HG02973 (cell line): Measurements from ENCODE around the gene DAB1.

Experiments
- ATAC-seq: cut with Tn5 transposase; IDR thresholded peaks from one replicate; pipeline ENCODE4 v1.9.1; 2021; ENCODE audit warnings: moderate library complexity; ENCODE audit not compliant: unreplicated experiment

Gene DAB1

DNA sequence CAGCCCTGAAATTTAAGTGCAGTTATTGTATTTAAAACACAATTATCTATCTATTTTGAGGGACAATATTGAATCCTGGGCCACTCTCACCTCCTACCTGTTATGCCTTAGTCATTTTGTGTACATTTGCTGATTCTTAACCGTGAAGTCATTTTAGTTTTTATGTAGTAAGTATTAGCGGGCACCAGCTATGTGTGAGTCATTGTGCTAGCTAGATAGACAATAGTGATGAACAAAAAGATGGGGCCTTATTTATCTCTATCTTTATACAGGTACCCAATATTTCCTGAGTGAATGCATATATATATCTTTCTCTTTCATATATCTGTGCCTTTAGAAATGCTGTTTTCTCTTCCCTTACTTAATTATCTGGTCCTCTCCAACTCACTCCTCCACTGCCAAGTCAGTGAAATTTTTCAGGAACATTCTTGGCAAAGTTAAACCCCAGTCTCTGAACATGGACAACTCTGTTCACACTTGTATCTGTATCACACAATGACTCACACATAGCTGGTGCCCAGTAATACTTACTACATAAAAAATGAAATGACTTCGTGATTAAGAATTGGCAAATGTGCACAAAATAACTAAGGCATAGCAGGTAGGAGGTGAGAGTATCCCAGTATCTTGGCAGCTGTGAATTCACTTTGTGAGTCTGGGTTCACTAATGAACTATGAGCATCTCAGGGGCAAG lies 292.0 kb downstream of the DAB1 start:
- no peak for ATAC-seq

DNA sequence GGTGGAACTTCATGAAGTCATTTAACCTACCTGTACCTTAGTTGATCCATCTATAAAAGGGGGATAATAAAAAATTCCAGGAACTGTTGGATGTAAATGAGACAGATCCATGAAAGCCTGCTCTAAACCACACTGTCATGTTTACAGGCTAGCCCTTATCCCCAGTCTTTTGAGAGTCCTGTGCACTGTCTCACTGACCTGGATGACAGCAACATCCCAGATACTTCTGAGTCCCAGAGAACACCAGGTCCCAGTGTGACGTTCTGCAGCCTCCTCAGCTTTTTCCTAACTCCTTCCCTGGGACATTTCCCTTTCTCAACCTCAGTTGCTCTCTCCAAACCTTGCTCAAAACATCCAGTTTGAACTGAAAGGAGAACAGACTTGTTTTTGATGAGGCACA lies 292.6 kb downstream of the DAB1 start:
- ATAC-seq: no peak

DNA sequence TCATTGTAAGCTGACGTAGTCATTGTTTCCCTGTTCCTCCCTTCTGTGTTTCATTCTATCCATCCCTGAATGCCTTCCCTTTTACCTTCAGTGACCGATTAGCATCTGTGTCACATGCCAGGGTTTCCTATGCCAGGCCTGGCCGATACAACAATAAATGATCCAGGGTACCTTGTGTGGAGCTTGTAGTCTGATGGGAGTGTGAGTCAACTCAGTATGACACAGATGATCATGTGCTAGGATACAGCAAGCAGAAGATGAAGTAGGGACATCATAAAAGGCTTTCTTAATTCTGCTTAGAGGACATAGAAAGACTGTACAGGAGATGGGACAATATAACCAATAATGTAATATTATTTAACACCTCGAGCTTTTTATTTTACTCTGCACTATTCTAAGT lies 294.0 kb downstream of the DAB1 start:
- no peak for ATAC-seq

DNA sequence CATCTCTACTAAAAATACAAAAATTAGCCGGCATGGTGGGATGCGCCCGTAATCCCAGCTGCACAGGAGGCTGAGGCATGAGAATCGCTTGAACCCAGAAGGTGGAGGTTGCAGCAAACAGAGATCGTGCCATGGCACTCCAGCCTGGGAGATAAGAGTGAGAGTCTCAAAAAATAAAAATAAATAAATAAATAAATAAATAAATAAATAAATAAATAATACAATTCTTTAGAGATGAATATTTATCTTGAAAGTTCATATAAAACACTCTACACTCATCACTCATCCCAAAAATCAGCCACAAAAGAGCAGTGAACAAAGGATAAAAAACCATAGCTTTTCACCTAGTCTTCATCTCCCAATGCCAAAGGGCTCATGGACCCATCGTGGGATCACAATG lies 295.9 kb downstream of the DAB1 start:
- no peak for ATAC-seq

- ATAC-seq: no peak
These were observed 299.0 kb downstream of the DAB1 start for GRCh38 chr1:57124768-57125446.

DNA sequence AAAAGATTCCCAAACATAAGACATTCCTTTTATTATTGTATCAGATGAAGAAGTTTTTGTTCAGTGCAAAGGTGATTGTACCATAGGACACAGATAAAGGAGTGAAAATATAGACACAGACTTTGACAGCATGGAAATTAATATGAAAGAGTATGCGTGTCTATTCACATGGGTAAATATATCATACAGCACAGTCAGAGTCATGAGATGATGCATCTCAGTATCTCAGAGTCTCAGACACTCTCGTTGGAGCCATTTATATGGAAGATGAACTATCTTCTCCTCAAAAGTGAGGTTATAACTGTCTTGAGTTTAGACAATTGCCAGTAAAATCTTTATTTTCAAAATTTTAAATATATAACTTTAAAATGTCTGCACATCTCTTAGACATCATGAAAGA lies 299.7 kb downstream of the DAB1 start:
- ATAC-seq: no peak

GRCh38 chr1:57122031-57122430 lies 301.8 kb downstream of the DAB1 start:
- ATAC-seq: no peak

GRCh38 chr1:57118948-57119603 lies 304.8 kb downstream of the DAB1 start:
- ATAC-seq: no peak

DNA sequence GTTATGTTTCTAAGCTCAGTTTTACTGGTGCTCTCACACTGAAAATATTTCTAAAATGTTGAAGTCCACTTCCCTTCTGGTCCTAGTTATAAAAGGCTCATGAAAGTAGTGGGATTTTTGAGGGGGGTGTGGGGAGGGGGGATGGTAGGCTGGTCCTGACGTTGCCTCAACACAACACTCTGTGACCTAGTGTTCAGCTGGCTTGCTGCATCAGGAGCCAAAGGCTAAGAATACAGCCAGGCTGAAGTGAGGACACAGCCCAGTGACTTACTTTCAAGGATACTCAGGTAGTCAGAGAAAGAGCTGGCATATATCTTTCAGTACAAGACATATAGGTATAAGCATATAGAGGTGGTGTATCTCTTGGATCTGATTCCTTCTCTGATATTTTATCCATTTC lies 306.1 kb downstream of the DAB1 start:
- ATAC-seq: no peak

DNA sequence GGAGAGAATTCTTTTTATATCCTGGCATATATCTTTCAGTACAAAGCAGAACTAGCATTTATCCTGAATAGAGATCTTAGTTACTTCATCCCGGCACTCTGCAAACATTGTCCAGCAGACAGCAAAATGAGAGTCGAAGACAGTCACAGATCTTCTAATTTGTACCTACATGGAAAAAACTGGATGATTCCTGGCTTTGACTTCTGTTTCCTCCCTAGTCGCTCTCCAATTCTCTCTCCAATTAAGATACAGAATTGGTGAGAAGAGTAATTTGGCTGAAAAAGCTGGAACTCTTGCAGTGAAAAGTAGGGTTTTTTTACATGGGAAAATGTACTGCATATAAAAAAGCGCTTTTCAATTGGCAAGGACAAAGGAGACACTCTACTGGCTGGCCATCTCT lies 307.0 kb downstream of the DAB1 start:
- no peak for ATAC-seq

DNA sequence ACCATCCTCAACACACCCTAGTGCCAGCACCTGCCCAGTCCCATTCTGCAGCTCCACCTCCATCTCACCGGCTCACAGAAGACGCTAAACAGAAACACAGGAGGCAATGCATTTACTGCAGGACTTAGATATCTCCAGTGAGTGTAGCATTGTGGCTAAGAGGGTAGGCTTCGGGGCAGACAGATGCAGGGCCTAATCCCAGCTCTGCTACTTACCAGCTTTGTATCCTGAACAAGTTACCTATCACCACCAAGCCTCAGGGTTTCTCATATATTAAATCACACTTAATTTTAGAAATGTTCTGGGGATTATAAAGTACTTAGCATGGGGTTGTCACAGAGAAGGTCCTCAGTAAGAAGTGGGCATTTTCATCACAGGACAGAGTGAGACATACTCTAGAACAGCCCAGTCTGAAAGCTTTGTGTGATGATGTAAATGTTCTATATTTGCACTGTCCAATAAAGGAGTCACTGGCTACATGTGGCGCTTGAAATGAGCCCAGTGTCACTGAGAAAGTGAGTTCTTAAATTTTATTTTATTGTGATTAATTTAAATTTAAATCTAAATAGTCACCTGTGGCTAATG lies 308.7 kb downstream of the DAB1 start:
- no peak for ATAC-seq

DNA sequence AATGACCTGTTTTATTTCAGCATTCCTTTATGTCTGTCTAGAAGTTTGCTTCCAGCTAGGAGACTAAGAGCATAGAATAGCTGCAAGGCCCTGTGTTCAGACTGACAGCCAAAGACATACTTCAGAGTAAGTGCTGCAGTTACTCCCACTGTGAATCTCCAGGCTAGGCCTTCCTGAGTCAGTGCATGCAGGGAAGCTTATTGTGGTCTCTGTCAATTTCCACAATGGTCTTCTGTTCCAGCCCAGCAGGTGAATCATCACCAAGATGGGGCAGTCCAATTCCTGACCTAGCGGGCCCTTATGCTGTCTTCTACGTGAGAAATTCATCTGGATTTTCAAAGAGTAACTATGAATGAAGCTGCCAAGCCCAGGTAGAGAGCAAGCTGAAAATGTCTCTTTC lies 311.7 kb downstream of the DAB1 start:
- no peak for ATAC-seq

DNA sequence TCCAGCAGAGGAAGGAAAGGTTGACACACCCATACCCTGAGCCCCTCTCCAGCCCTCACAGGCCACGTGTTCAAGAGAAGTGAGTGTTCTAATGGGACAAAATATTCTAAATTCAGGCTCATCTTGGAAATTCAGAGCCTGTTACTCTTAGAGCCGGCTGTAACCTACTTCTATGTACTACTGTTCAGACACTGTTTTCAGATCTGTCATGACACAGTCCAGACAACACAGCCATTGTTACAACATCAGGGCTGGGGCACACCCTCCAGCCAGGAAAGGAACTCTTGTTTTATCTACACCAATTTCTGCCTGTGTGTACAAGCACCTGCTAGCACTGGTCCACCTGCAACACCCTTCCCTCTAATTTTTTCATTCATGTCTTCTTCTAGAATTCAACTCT lies 312.7 kb downstream of the DAB1 start:
- no peak for ATAC-seq

DNA sequence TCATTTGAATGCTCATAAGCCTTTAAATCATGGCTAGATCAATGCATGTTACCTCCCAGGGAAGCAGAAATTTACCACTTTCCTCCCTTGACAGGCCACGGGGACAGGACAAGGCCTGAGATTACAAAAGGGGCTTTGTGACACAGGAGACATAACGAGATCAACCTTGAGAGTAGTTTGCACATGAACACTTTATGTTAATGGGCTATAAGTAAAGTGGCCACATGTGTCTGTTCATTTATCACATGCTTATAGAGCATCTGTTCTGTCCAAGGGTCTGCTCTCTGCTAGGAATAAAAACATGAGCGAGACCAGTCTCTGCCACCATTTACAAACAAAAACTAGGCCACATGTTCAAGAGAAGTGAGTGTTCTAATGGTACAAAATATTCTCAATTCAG lies 314.0 kb downstream of the DAB1 start:
- ATAC-seq: no peak

DNA sequence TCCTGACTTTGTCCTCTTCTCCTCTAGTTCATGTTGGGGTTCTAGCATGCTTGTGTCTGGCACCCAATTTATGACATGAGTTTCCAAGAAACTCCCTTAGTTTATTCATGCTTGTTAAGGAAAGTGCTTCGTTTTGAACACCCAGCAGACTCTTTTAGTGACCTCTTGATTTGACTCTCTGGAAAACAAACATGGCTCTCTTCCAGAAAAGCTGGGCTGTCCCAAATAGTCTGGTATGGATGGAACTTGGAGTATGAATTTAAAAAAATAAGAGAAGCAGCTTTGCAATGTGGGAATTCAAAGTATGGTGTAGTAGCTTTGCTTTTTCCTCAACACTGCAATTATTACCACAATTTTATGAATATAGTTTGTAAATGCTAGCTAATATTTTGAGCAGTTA lies 314.6 kb downstream of the DAB1 start:
- ATAC-seq: no peak

GRCh38 chr1:57106296-57106695 lies 317.6 kb downstream of the DAB1 start:
- no peak for ATAC-seq

DNA sequence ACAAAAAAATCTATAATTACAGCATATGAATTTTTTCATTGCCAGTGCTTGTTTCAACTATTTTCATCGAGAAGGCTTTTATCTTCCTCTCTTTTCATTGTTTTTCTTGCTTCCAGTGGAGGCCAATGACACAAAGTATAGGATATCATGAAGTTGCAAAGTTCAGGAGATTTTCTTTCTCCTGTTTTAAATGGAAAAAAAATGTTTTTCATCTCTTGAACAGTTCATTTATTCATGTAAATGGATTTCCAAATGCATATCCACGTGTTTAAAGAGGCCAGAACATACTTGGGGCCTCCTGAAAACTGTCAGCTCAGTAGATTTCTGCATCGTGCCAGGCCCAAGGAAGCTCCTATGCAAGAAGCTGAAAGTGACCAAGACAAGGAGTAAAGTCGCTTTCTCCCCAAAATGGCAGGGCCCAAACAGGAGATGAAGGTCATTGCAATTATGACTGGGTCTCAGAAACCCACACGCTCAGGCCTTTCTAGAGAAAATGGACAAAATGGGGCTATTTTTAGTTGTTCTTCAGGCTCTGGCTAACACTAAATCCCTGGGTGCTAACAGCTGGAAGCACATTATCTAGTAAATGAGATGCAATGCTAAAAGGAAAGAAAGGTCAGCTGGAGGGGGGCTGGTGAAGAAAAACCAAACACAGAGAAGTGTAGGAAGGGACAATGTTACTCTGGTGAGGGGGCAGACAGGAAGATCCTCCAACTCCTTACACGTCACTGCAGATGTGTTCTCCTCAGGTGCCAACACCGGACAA lies 321.1 kb downstream of the DAB1 start:
- ATAC-seq: no peak

DNA sequence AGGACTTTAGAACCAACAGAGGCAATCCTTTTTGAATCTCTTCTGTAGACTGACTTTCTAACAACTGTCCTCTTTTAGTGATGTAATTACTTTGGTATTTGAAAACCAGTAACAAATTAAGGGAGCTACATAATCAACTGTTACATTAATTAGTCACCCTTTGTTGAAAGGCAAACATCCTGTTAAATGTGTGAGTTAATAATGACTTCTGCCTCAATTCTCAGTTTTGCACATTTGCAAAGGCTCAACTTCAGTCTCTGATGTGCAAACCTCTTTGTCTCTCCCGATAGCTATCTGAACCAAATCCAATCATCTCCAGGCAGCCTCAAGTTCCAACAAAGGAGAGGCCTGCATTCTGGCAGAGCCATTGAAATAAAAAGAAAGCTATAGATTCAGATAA lies 322.7 kb downstream of the DAB1 start:
- no peak for ATAC-seq

DNA sequence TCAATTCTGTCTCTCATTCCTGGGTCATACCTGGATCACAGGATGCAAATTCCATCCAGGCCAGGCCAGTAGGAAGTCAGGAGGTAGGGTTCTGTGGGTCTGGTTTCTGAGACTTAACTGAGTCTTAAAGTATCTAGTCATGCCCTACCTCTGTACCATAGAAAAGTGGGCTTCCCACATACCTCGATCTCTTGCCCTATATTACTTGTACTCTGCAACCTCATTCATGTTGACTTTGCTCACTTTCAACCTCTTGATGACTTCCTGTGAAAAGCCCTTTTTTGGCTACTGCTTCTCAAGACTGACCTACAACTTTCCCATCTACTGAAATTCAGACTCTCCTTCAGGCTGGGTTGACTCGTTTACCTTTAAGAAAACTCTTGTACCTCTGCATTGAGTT lies 329.1 kb downstream of the DAB1 start:
- no peak for ATAC-seq

GRCh38 chr1:57093122-57093521 lies 330.7 kb downstream of the DAB1 start:
- ATAC-seq: no peak

GRCh38 chr1:57091642-57092041 lies 332.2 kb downstream of the DAB1 start:
- no peak for ATAC-seq
